Nephron (organoid): ENCODE measurements around the gene ARHGAP9.
"Not testable (repeated sequence)": the region's sequence is repeated elsewhere in the genome, so short reads cannot be mapped to it uniquely, and the experiment has no call there.

Experiments
- H3K27ac Mint-ChIP-seq, 3 experiments: 2 replicates each; pipeline ENCODE4 v1.8.0; 2020; ENCODE audit warnings: mixed read lengths in 3 of 3, mild to moderate bottlenecking in 2 of 3, moderate library complexity in 1 of 3
- H3K27me3 Mint-ChIP-seq: 2 replicates; pipeline ENCODE4 v1.8.0; 2021; ENCODE audit warnings: low read depth, mild to moderate bottlenecking, moderate library complexity, mixed read lengths
- H3K36me3 Mint-ChIP-seq: 2 replicates; pipeline ENCODE4 v1.8.0; 2020; ENCODE audit warnings: low read depth, mixed read lengths
- H3K4me1 Mint-ChIP-seq: 2 replicates; pipeline ENCODE4 v1.8.0; 2020; ENCODE audit warnings: mixed read lengths
- H3K4me3 Mint-ChIP-seq, 3 experiments: 2 replicates each; pipeline ENCODE4 v1.8.0; 2020; ENCODE audit warnings: mild to moderate bottlenecking in 3 of 3, mixed read lengths in 3 of 3, moderate library complexity in 2 of 3
- H3K9me3 Mint-ChIP-seq: 2 replicates; pipeline ENCODE4 v1.8.0; 2020; ENCODE audit warnings: mixed read lengths
- TF ChIP-seq, protein P1 (sequence below), 3 experiments: fragments of 200-600 bp; sonication (generic); IDR thresholded peaks; one replicate each; pipeline ENCODE4 v1.5.0; 2021; ENCODE audit warnings: antibody characterized with exemption in 3 of 3; ENCODE audit not compliant: unreplicated experiment in 3 of 3

The ARHGAP9 gene

DNA sequence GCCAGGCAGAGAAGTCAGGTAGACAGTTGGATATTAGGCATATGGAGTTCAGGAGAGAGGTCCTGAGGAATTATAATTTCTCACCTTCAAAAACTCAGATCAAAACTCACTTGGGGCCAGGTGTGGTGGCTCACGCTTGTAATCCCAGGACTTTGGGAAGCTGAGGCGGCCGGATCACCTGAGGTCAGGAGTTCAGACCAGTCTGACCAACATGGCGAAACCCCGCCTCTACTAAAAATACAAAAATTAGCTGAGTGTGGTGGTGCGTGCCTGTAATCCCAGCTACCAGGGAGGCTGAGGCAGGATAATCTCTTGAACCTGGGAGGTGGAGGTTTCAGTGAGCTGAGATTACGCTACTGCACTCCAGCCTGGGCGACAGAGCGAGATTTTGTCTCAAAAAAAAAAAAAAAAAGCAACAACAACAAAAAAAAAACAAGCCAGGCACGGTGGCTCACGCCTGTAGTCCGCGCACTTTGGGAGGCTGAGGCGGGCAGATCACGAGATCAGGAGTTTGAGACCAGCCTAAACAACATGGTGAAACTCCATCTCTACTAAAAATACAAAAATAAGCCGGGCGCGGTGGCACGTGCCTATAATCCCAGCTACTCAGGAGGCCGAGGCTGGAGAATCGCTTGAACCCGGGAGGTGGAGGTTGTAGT lies 22.8 kb upstream of the ARHGAP9 start:
- H3K27me3 Mint-ChIP-seq, H3K4me1 Mint-ChIP-seq, H3K9me3 Mint-ChIP-seq, H3K4me3 Mint-ChIP-seq: not testable (repeated sequence)
- H3K27ac Mint-ChIP-seq, result peak overlapping the region in 1 of 3 experiments; percentile 17
- H3K36me3 Mint-ChIP-seq, result peaks cover 81% of the 10 kb centered on the region

DNA sequence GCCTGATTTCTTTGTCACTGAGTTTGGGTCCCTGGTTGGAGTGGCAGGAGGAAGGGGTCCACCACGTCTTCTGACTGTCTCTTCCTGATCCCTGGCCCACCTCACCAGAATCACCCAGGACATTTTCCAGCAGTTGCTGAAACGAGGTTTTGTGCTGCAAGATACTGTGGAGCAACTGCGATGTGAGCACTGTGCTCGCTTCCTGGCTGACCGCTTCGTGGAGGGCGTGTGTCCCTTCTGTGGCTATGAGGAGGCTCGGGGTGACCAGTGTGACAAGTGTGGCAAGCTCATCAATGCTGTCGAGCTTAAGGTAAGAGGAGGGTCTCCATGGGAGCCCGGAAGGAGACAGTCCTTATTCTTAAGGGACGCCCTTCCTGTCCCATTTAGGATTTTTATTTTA lies 20.5 kb upstream of the ARHGAP9 start:
- Mint-ChIP-seq H3K27ac (no peak overlapping the region), H3K4me3 (no peak overlapping the region), H3K27me3 (peaks cover 4% of the 10 kb centered on the region), H3K36me3 (peaks cover 86% of the 10 kb centered on the region), H3K4me1 (no peaks in the 10 kb centered on the region), H3K9me3 (peaks cover 2% of the 10 kb centered on the region)
- TF ChIP-seq, protein P1, sequence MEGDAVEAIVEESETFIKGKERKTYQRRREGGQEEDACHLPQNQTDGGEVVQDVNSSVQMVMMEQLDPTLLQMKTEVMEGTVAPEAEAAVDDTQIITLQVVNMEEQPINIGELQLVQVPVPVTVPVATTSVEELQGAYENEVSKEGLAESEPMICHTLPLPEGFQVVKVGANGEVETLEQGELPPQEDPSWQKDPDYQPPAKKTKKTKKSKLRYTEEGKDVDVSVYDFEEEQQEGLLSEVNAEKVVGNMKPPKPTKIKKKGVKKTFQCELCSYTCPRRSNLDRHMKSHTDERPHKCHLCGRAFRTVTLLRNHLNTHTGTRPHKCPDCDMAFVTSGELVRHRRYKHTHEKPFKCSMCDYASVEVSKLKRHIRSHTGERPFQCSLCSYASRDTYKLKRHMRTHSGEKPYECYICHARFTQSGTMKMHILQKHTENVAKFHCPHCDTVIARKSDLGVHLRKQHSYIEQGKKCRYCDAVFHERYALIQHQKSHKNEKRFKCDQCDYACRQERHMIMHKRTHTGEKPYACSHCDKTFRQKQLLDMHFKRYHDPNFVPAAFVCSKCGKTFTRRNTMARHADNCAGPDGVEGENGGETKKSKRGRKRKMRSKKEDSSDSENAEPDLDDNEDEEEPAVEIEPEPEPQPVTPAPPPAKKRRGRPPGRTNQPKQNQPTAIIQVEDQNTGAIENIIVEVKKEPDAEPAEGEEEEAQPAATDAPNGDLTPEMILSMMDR (IDR thresholded peaks at IDR 0.05; ENCODE audit: unreplicated experiment in 3 of 3), result no peak

DNA sequence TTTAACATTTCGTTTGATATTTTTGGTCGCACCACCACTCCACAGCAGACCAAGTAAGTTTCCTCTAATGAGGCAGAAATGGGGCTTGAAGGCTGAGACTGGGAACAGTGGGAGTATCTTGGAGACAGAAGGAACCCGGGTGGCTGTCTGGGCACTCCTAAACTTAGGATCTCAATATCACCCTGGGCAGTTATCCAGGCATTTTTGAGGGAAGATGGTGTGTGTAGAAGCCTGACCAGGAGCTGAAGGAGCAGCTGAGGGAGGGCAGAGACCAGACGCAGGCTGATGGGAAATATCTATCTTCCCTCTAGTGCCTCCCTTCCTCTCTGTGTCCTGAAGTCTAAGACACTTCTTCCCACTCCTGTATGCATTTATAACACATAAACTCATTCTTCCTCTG lies 18.9 kb upstream of the ARHGAP9 start:
- TF ChIP-seq, protein P1 (IDR thresholded peaks at IDR 0.05; ENCODE audit: unreplicated experiment in 3 of 3), result no peak
- no peak overlapping the region for H3K27ac Mint-ChIP-seq
- peaks cover 4% of the 10 kb centered on the region for H3K27me3 Mint-ChIP-seq
- peaks cover 2% of the 10 kb centered on the region for H3K9me3 Mint-ChIP-seq
- no peaks in the 10 kb centered on the region for H3K4me1 Mint-ChIP-seq
- no peak overlapping the region for H3K4me3 Mint-ChIP-seq
- peaks cover 76% of the 10 kb centered on the region for H3K36me3 Mint-ChIP-seq

DNA sequence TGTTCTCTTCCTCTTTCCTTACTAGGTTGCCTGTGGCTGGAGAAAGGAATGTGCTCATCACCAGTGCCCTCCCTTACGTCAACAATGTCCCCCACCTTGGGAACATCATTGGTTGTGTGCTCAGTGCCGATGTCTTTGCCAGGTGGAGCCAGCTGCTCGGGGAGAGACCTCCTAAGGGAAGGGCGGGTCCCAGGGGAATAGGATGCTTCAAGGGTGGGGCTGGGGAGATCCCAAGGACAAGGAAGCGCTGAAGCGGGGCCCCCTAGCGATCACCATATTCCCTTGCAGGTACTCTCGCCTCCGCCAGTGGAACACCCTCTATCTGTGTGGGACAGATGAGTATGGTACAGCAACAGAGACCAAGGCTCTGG lies 18.5 kb upstream of the ARHGAP9 start:
- Mint-ChIP-seq H3K4me1 (no peaks in the 10 kb centered on the region), H3K36me3 (peaks cover 72% of the 10 kb centered on the region), H3K9me3 (peaks cover 2% of the 10 kb centered on the region), H3K27ac (no peak overlapping the region), H3K4me3 (no peak overlapping the region), H3K27me3 (peaks cover 4% of the 10 kb centered on the region)
- TF ChIP-seq, protein P1 (IDR thresholded peaks at IDR 0.05; ENCODE audit: unreplicated experiment in 3 of 3), result no peak

DNA sequence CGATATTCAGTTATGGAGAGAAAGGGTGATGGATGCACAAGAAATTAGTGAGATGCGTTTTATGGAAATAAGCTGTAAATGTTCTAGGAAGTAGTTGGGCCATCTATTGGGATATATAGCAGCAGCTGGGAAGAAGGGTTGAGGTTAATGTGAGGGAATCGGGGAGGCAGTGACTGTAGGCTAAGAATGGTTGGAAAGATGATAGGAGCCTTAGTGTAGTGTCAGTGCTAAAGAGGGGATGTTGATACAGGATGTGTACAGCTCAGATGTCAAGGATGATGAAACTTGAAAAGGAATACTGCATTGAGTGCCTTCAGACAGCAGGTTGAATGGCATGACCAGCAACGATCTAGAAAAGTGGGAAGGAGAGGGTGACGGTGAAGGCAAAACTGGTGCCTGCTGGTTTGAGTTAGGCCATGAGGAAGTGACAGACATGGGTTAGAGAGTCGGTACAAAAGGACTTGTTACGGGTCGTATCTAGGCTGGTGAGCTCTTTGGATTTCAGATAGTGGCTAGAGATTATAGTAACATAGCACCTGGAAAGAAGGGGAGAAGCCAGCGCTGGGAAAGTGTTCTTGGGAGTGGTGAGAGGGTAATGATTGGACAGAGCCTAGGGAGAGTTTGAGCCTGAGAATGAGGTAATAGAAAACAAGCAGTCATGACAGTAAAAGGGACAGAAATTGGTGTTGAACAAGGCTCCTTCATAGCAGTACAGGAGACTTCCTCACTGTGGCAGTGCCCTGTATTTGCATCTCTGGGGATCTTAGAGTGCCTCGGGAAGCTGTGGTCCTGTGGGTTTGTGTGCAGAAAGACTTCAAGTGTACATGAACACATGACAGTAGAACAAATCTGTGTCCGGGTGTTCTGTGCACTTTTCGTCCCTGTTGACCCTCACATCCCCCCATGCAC lies 17.8 kb upstream of the ARHGAP9 start:
- Mint-ChIP-seq H3K36me3 (peaks cover 73% of the 10 kb centered on the region), H3K9me3 (peaks cover 2% of the 10 kb centered on the region), H3K4me1 (no peaks in the 10 kb centered on the region), H3K27me3 (peaks cover 4% of the 10 kb centered on the region), H3K27ac (no peak overlapping the region), H3K4me3 (no peak overlapping the region)
- TF ChIP-seq, protein P1 (IDR thresholded peaks at IDR 0.05; ENCODE audit: unreplicated experiment in 3 of 3), result no peak

DNA sequence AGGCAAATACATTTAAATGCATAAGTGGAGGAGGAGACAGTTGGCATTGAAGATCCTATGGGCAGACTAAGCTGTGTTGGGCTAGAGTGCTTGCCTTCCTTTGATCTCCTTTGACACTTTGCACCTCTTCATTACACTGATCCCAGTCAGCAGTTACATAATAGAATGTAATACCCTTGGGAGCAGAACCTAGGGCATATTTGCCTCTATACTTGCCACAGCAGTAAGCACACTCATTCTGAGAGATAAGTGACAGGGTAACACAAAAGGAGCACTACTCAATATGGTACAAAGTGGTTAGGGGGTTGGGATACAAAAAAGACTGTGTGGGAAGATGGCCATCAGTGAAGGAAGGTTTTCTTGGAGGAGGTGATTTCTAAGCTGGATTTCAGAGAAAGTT lies 17.2 kb upstream of the ARHGAP9 start:
- peaks cover 2% of the 10 kb centered on the region for H3K9me3 Mint-ChIP-seq
- no peak overlapping the region for H3K4me3 Mint-ChIP-seq
- H3K27me3 Mint-ChIP-seq, result peaks cover 4% of the 10 kb centered on the region
- no peak overlapping the region for H3K27ac Mint-ChIP-seq
- no peaks in the 10 kb centered on the region for H3K4me1 Mint-ChIP-seq
- peaks cover 73% of the 10 kb centered on the region for H3K36me3 Mint-ChIP-seq
- TF ChIP-seq, protein P1 (IDR thresholded peaks at IDR 0.05; ENCODE audit: unreplicated experiment in 3 of 3), result no peak

DNA sequence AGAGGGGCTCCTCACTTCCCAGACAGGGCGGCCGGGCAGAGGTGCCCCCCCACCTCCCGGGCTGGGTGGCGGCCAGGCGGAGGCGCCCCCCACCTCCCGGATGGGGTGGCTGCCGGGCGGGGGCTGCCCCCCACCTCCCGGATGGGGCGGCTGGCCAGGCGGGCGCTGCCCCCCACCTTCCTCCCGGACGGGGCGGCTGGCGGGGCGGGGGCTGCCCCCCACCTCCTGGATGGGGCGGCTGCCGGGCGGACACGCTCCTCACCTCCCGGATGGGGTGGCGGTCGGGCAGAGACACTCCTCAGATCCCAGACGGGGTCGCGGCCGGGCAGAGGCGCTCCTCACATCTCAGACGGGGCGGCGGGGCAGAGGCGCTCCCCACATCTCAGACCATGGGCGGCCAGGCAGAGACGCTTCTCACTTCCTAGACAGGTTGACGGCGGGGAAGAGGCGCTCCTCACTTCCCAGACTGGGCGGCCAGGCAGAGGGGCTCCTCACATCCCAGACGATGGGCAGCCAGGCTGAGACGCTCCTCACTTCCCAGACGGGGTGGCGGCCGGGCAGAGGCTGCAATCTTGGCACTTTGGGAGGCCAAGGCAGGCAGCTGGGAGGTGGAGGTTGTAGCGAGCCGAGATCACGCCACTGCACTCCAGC lies 15.5 kb upstream of the ARHGAP9 start:
- not testable (repeated sequence) for H3K4me3 Mint-ChIP-seq, H3K4me1 Mint-ChIP-seq, H3K9me3 Mint-ChIP-seq

More for the DNA sequence above, 15.5 kb upstream of the ARHGAP9 start:
- peaks cover 74% of the 10 kb centered on the region for H3K36me3 Mint-ChIP-seq
- H3K27ac Mint-ChIP-seq, H3K27me3 Mint-ChIP-seq: not testable (repeated sequence)
